Endothelial cell (in vitro differentiated cells): Measurements from ENCODE around the gene CTSO. TPM values are rescaled to one million over a fixed set of nuclear protein-coding genes. Genes with fewer than 3 reads are reported as not detected.

Experiments used
- DNase-seq: peaks from one replicate; pipeline ENCODE4 v3.0.0; 2021; ENCODE audit warnings: low spot score
- H3K27ac Mint-ChIP-seq: one replicate; pipeline ENCODE4 v1.8.0; 2021; ENCODE audit warnings: mixed read lengths, inconsistent platforms; ENCODE audit not compliant: unreplicated experiment
- H3K27me3 Mint-ChIP-seq: one replicate; pipeline ENCODE4 v1.8.0; 2021; ENCODE audit warnings: mild to moderate bottlenecking, moderate library complexity, mixed read lengths, inconsistent platforms; ENCODE audit not compliant: unreplicated experiment
- H3K36me3 Mint-ChIP-seq: one replicate; pipeline ENCODE4 v1.8.0; 2021; ENCODE audit warnings: mild to moderate bottlenecking, low read depth, mixed read lengths, inconsistent platforms; ENCODE audit not compliant: unreplicated experiment
- H3K4me1 Mint-ChIP-seq: one replicate; pipeline ENCODE4 v1.8.0; 2021; ENCODE audit warnings: mild to moderate bottlenecking, mixed read lengths, inconsistent platforms; ENCODE audit not compliant: unreplicated experiment
- H3K4me3 Mint-ChIP-seq: one replicate; pipeline ENCODE4 v1.8.0; 2021; ENCODE audit warnings: mild to moderate bottlenecking, mixed read lengths, inconsistent platforms; ENCODE audit not compliant: unreplicated experiment
- H3K9me3 Mint-ChIP-seq: one replicate; pipeline ENCODE4 v1.8.0; 2021; ENCODE audit warnings: mixed read lengths, inconsistent platforms; ENCODE audit not compliant: unreplicated experiment
- total RNA-seq: library from RNA; stranded (reverse); fragmentation: NEBNext Ultra II Directional; extraction: Animal tissue kit (Norgen Biotek cat#: 25700); gene quantifications from one replicate; pipeline ENCODE4 v1.2.1, GENCODE V29; 2021; ENCODE audit not compliant: unreplicated experiment
- TF ChIP-seq, protein P1 (sequence below): fragments of 200-600 bp; sonication (generic); IDR thresholded peaks from one replicate; pipeline ENCODE4 v1.5.0; 2021; ENCODE audit warnings: antibody characterized with exemption; ENCODE audit not compliant: unreplicated experiment

Gene CTSO
- total RNA-seq, 1 donor from 2014 or later = 3.5 TPM

DNA sequence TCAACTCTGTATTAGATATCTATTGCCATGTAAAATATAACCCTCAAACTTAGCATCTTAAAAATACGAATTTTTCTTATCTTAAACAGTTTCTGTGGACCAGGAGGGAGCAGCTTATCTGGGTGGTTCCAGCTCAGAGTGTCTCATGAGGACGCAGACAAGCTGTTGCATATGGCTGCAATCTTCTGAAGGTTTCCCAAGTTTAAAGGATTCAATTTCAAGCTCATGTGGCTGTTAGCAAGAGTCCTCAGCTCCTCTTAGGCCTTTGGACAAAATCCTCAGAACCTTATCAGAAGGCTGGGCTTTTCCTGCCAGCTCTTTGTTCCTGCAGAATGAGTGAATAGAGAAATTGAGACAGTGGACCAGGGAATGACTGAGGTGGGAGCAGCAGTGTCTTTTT lies 2.8 kb upstream of the CTSO start:
- Mint-ChIP-seq H3K27ac (no peak overlapping the region), H3K9me3 (no peaks in the 10 kb centered on the region), H3K4me3 (no peak overlapping the region), H3K36me3 (no peaks in the 10 kb centered on the region), H3K4me1 (peaks cover 6% of the 10 kb centered on the region), H3K27me3 (peaks cover 5% of the 10 kb centered on the region)
- no peak for DNase-seq
- TF ChIP-seq, protein P1, sequence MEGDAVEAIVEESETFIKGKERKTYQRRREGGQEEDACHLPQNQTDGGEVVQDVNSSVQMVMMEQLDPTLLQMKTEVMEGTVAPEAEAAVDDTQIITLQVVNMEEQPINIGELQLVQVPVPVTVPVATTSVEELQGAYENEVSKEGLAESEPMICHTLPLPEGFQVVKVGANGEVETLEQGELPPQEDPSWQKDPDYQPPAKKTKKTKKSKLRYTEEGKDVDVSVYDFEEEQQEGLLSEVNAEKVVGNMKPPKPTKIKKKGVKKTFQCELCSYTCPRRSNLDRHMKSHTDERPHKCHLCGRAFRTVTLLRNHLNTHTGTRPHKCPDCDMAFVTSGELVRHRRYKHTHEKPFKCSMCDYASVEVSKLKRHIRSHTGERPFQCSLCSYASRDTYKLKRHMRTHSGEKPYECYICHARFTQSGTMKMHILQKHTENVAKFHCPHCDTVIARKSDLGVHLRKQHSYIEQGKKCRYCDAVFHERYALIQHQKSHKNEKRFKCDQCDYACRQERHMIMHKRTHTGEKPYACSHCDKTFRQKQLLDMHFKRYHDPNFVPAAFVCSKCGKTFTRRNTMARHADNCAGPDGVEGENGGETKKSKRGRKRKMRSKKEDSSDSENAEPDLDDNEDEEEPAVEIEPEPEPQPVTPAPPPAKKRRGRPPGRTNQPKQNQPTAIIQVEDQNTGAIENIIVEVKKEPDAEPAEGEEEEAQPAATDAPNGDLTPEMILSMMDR = no peak

DNA sequence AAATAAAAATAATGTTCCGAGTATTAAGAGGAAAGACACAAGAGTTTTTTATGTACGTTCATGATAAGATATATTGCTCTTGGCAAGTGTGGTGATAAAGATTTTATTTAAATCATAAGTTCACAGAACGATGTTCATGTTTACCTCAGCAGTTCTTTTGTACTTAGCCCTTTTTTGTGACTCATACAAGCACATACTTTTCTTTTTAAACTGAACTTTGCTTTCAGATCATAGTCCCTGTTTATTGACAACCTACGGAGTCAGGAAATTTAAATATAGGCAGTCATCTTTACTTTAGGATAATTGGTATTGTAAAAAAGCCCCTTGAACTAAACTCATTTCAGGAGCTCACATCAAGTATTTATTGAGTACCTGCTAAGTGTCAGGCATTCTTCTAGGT lies 1.3 kb upstream of the CTSO start:
- Mint-ChIP-seq H3K27me3 (peaks cover 5% of the 10 kb centered on the region), H3K27ac (no peak overlapping the region), H3K36me3 (no peaks in the 10 kb centered on the region), H3K4me1 (peaks cover 6% of the 10 kb centered on the region), H3K9me3 (no peaks in the 10 kb centered on the region), H3K4me3 (no peak overlapping the region)
- no peak for DNase-seq
- TF ChIP-seq, protein P1 = no peak

DNA sequence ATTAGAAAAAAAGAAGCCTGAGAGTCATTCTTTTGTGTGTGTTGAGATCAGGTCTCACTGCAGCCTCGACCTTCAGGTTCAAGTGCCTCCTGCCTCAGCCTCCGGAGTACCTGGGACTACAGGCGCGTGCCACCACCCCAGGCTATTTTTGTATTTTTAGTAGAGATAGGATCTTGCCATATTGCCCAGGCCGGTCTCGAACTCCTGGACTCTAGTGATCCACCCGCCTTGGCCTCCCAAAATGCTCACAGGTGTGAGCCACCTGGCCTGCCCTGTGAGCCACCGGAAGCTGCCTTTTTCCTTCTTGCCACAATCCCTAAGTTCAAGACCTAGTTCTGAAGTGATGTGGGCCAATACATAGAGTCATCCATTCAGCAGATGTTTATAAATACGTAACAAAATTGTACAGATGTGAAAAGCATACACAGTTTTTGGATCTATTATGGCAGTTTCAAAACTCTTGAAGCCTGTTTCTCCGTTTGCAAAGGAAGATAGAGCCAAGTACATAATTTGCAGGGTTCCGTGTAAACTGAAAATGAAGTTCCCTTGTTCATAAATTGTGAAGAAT lies 536 bp upstream of the CTSO start:
- peak overlapping the region; percentile 87 for H3K4me3 Mint-ChIP-seq
- DNase-seq = no peak
- TF ChIP-seq, protein P1 = no peak
- H3K4me1 Mint-ChIP-seq = peaks cover 6% of the 10 kb centered on the region
- H3K36me3 Mint-ChIP-seq = no peaks in the 10 kb centered on the region
- H3K27me3 Mint-ChIP-seq = peaks cover 5% of the 10 kb centered on the region
- peak overlapping the region; percentile 73 for H3K27ac Mint-ChIP-seq
- H3K9me3 Mint-ChIP-seq = no peaks in the 10 kb centered on the region

DNA sequence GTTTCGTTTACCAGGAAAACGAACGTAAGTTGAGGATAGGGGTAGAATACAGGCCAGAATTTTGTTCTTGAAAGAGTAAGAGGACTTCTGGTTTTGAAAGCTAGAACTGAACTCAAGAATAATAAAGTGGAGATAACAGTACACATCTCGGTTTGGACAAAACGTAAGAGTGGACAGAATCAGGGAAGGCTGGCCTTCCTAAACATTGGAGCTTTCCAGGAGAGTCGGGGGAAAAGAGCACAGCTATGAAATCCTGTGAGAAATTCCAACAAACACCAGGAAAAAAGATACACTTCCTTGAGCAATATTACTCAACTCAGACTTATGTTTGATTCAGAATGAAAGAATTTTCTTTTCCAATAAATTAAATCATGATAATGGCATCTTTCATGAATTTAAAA lies 1.2 kb downstream of the CTSO start:
- TF ChIP-seq, protein P1 = no peak
- H3K27me3 Mint-ChIP-seq = peaks cover 3% of the 10 kb centered on the region
- no peak for DNase-seq
- H3K9me3 Mint-ChIP-seq = no peaks in the 10 kb centered on the region
- no peak overlapping the region for H3K4me3 Mint-ChIP-seq
- peaks cover 6% of the 10 kb centered on the region for H3K4me1 Mint-ChIP-seq
- no peaks in the 10 kb centered on the region for H3K36me3 Mint-ChIP-seq
- H3K27ac Mint-ChIP-seq = peak overlapping the region; percentile 67

DNA sequence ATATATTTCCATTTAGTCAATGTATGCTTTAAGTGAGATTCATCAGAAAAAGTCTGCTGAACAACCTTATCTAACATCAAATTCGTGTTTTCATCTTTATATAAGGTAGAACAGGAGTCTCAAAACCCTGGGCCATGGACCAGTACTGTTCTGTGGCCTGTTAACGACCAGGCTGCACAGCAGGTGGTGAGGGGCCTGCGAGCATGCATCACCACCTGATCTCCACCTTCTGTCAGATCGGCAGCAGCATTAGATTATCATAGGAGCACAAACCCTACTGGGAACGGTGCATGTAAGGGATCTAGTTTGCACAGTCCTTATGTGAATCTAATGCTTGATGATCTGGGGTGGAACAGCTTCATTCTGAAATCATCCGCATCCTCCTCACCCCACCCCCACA lies 3.2 kb downstream of the CTSO start:
- TF ChIP-seq, protein P1 = no peak
- no peak overlapping the region for H3K4me3 Mint-ChIP-seq
- H3K4me1 Mint-ChIP-seq = peaks cover 6% of the 10 kb centered on the region
- no peak for DNase-seq
- no peak overlapping the region for H3K27ac Mint-ChIP-seq
- H3K27me3 Mint-ChIP-seq = peaks cover 3% of the 10 kb centered on the region
- no peaks in the 10 kb centered on the region for H3K36me3 Mint-ChIP-seq
- no peaks in the 10 kb centered on the region for H3K9me3 Mint-ChIP-seq
